NCI-H82 (cell line): ENCODE results near the gene ZNF891.

Source experiments
- DNase-seq: peaks from one replicate; lab custom pipeline; 2025; lab: John Stamatoyannopoulos, UW

Gene ZNF891

DNA sequence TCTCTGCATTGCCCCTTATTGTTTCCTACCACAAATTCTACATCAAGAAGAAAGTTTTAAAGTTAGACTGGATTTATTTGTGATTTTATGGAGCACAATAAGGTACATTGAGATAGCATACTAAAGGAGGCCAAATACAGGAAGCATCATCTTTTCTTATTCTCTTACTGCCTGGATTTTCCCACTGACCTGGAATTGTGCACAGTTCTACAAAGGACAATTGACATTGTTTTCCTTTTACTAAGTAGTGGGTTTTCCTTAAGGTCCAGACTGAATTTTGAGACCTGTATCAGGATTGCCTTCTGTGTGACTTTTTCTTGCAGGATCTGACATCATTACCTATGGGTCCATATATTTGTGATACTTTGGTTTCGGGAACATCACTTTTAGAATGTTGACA, 68.1 kb downstream of the ZNF891 start:
- DNase-seq: no peak

GRCh38 chr12:133058203-133059113, 71.6 kb downstream of the ZNF891 start:
- DNase-seq: no peak

DNA sequence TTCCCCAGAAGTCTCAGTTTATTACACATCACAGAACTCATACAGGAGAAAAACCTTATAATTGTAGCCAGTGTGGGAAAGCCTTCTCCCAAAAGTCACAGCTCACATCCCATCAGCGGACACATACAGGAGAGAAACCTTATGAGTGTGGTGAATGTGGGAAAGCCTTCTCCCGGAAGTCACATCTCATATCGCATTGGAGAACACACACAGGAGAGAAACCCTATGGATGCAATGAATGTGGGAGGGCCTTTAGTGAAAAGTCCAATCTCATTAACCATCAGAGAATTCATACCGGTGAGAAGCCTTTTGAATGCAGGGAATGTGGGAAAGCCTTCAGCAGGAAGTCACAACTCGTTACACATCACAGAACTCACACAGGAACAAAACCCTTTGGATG, 72.6 kb downstream of the ZNF891 start:
- DNase-seq: no peak
